Esophagus (tissue), 2 donors: ENCODE measurements around the gene CDH20. TPM values are rescaled to one million over a fixed set of nuclear protein-coding genes. Genes with fewer than 3 reads are reported as not detected.

ENCODE experiments used
- H3K27ac ChIP-seq, 2 donors: one replicate each; pipeline ENCODE4 v1.5.1; 2013; ENCODE audit warnings: low read depth in 2 of 2, mild to moderate bottlenecking in 2 of 2, inconsistent platforms in 1 of 2, low read length in 1 of 2, moderate library complexity in 1 of 2
- H3K27me3 ChIP-seq, 2 donors: one replicate each; pipeline ENCODE4 v1.6.1; 2013; ENCODE audit warnings: low read length in 2 of 2, control low read depth in 1 of 2, mild to moderate bottlenecking in 1 of 2; ENCODE audit not compliant: insufficient read depth in 2 of 2, control insufficient read depth in 1 of 2
- H3K36me3 ChIP-seq, 2 donors: one replicate each; pipeline ENCODE4 v1.6.1; 2013; ENCODE audit warnings: low read length in 1 of 2; ENCODE audit not compliant: control insufficient read depth in 2 of 2, insufficient read depth in 2 of 2
- H3K4me1 ChIP-seq, 2 donors: one replicate each; pipeline ENCODE4 v1.6.1; 2013; ENCODE audit warnings: low read length in 1 of 2; ENCODE audit not compliant: control insufficient read depth in 2 of 2, insufficient read depth in 2 of 2
- H3K4me3 ChIP-seq, 2 donors: one replicate each; pipeline ENCODE4 v1.5.1; 2013; ENCODE audit warnings: low read length in 2 of 2, mild to moderate bottlenecking in 2 of 2, low read depth in 1 of 2, moderate library complexity in 1 of 2
- H3K9me3 ChIP-seq, 2 donors: one replicate each; pipeline ENCODE4 v1.6.1; 2013; ENCODE audit warnings: mild to moderate bottlenecking in 2 of 2, low read depth in 1 of 2, low read length in 1 of 2, moderate library complexity in 1 of 2; ENCODE audit not compliant: control insufficient read depth in 2 of 2, insufficient read depth in 1 of 2
- WGBS, 2 donors: extraction: QIAGEN DNeasy Blood & Tissue Kit; methylation state at CpG; one replicate each; pipeline ENCODE4 v1.1.7; 2013; 5-methylcytosine and 5-hydroxymethylcytosine counted together
- polyA plus RNA-seq, 2 donors: library from polyadenylated mRNA; stranded (reverse); fragments of 200-250 nt; gene quantifications; one replicate each; pipeline ENCODE4 v1.2.3, GENCODE V29; 2013
- donor health status: healthy with polysubstance abuse.
- donor health status: Bipolar disorder and iron deficiency.

CDH20 gene
- polyA plus RNA-seq, 2 donors = 0.21 TPM; not detected in 1

DNA sequence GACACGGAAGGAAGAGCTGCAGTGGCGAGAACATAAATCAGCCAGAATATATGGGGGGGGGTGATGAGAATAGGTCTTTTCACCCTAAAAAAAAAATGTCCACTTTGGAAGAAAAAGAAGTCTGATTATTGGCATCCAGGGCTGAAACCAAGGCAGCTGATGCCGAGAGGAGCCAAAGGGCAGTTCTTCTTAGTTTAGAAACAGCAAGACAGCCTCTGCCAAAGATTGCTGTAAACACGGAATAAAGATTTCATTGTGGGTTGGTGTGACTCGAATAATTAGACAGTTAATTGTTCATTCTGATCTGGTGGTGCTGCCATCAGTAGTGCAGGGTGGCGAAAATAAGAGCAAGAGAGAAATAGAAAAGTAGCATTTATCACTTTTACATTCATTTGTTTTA is 3.5 kb downstream of the CDH20 start:
- Histone ChIP-seq H3K4me3 (no peak overlapping the region), H3K27me3 (no peaks in the 10 kb centered on the region), H3K36me3 (no peaks in the 10 kb centered on the region), H3K4me1 (peaks cover 3 to 5% of the 10 kb centered on the region in 2 donors), H3K9me3 (no peaks in the 10 kb centered on the region), H3K27ac (no peak overlapping the region)
- WGBS, 2 donors = 72 to 82% methylated on average over 6 of the region's 6 CpGs

DNA sequence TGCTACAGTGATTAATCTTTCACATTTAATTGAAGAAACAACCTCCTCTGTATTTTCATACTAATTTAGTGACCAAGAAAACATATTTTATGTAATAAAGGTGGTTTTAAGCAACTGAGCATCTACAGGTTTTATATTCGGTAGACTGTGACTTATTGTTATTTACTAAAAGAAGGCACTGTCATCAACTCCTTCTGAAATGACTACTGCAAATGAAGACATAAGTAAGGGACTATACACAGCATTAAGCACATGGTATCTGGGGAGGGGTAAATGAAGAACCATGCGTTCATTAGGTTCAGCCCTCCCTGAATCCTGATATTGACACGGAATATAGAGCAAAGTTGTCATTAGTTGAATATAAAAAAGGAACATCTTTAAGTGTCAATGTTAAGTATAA is 4.3 kb downstream of the CDH20 start:
- no peaks in the 10 kb centered on the region for H3K36me3 ChIP-seq
- no peak overlapping the region for H3K27ac ChIP-seq

DNA sequence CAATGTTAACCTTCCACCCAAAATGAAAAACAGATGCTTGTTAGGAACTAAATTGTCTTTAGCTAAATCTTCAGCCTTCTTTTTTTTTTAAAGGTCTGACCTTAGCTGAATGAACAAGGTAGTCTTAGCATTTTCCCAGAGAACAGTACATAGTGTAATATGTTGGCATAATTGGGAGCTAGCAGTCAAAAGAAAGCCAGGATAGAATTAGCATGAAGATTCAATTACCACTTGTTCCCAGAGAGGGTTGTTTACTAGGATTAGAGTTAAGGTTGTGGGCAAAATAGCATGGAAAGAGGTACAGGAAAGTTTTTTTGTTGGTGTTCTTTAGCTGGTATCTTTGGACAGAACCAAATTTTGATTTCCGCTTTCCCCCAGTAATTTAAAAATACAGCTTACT is 6.9 kb downstream of the CDH20 start:
- H3K36me3 ChIP-seq = no peaks in the 10 kb centered on the region
- H3K27me3 ChIP-seq = no peaks in the 10 kb centered on the region
- no peak overlapping the region for H3K4me3 ChIP-seq
- H3K9me3 ChIP-seq = no peaks in the 10 kb centered on the region
- H3K27ac ChIP-seq = no peak overlapping the region
- 0 to 2% methylated on average over 1 of the region's 1 CpG for WGBS, 2 donors
- no peaks in the 10 kb centered on the region for H3K4me1 ChIP-seq

More for the DNA sequence above, 4.3 kb downstream of the CDH20 start:
- no peak overlapping the region for H3K4me3 ChIP-seq
- peaks cover 3 to 5% of the 10 kb centered on the region in 2 donors for H3K4me1 ChIP-seq
- WGBS, 2 donors = 83 to 90% methylated on average over 3 of the region's 3 CpGs
- H3K27me3 ChIP-seq = no peaks in the 10 kb centered on the region
- H3K9me3 ChIP-seq = no peaks in the 10 kb centered on the region

DNA sequence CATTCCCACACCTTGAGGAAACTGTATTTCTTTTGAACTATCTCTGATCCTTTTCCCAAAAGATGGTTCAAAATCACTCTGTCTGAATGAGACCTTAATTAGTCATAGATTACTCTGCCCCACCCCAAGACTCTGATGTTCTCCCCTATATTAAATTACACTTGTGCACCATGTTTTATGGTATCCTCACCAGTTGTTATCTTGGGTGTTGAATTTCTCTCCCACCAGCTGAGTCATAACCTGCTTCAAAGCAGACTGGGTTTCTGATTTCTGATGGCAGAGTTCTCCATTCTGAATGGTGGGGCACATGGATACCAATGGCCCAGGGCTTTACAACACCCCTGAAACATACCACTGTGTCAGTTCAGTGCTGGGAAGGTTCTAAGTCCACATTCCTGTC is 15.0 kb downstream of the CDH20 start:
- Histone ChIP-seq H3K36me3 (no peaks in the 10 kb centered on the region), H3K4me1 (no peaks in the 10 kb centered on the region), H3K27ac (no peak overlapping the region), H3K27me3 (no peaks in the 10 kb centered on the region), H3K4me3 (no peak overlapping the region), H3K9me3 (no peaks in the 10 kb centered on the region)

DNA sequence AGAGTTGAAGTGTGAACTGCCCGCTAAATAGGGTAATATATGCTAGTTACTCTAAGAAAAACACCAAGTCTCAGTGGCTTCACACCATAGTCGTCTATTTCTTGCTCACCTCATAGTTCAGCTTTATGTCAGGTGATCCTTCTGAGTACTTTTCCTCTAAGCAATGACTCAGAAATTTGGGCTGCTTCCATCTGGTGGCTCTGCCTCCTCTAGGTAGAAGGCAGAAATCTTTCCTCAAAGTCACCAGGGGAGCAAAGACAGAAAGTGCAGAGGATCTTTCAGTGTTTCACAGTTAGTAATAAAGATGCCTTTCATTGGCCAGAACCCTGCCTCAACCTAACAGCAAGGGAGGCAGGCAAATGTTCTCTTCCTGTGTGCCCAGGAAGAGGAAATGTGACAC is 17.3 kb downstream of the CDH20 start:
- Histone ChIP-seq H3K4me1 (no peaks in the 10 kb centered on the region), H3K4me3 (no peak overlapping the region), H3K36me3 (no peaks in the 10 kb centered on the region), H3K9me3 (no peaks in the 10 kb centered on the region), H3K27ac (no peak overlapping the region), H3K27me3 (no peaks in the 10 kb centered on the region)
- WGBS, 2 donors = 72 to 78% methylated on average over 2 of the region's 2 CpGs

DNA sequence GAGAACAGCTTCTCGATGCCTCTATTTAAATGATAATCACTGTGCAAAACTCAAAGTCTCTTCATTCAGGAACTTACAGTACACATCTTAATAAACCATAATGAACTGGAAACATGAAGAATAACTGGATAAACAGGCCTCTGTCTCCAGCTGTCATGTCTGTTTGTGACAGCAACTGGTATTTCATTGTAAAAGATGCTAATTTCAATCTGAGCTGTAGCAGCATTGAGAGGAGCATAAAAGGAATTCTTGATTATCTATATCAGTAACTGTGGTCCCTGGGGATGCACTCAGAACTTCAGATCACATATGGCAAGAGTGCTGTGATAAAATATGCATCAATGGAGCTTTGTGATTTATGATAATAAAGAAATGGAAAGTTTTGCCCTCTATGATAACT is 18.8 kb downstream of the CDH20 start:
- no peaks in the 10 kb centered on the region for H3K4me1 ChIP-seq
- no peaks in the 10 kb centered on the region for H3K9me3 ChIP-seq
- 73 to 82% methylated on average over 1 of the region's 1 CpG for WGBS, 2 donors
- H3K36me3 ChIP-seq = no peaks in the 10 kb centered on the region
- H3K4me3 ChIP-seq = no peak overlapping the region
- no peaks in the 10 kb centered on the region for H3K27me3 ChIP-seq
- H3K27ac ChIP-seq = no peak overlapping the region

DNA sequence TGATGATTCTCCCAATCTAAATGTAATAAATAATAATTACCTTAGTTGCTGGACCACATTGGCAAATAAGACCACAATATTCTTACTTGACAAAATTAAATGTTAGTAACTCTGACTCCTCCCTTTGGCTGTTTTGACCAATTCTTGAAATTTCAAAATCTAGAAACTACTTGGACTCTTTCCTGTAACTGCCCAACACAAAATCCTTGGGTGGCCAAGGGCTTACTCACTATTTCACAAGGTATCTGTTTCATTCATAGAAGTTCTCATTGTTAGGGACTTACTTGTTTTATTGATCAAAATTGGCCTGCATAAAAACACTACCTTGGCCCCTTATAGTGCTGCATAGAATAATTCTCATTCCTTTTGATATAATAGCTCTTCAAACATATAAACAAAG is 19.4 kb downstream of the CDH20 start:
- no peaks in the 10 kb centered on the region for H3K9me3 ChIP-seq
- no peak overlapping the region for H3K27ac ChIP-seq
- no peaks in the 10 kb centered on the region for H3K27me3 ChIP-seq
- no peaks in the 10 kb centered on the region for H3K4me1 ChIP-seq
- H3K4me3 ChIP-seq = no peak overlapping the region
- H3K36me3 ChIP-seq = no peaks in the 10 kb centered on the region

DNA sequence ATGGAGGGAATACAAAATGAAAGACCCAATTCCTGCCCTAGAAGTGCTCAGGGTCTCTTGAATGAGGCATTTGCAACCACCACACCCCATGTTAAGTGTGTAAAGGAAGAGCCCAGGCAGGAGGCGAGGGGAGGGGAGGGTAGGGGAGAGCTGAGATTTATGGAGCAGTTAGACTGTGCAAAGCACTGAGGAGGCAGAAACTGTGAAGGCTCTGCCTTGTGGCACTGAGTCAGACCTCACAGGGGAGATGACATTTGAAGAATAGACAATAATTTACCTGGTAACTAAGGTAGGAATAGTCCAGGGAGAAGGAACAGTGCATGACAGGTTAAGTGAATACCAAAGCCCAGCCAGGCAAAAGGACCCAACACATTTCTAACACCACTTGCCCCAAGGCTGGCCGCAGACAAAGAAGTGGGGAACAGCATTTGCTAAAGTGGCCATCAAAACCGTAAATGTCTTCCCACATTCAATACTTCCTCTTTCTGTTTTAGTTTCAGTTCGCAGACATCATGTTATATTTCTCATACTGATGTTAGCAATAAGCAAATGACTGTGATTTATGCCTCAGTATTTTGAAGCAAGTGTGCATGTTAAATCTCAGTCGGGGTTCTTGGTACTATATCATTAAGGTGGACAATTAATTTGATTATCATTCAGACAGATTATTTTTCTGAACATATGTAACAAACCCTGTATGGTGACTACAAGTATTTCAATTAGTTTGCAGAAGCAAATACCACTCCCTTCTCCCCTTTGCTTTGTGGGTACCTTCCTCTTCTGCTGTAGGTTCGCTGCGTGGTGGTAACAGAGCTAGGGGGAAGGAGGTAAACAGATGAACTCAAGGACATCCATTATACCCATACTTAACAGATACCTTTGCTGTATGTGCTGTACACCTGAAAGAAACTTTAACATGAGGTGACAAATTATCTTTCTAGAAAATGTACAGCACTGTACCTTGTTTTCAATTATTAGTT is 27.5 kb downstream of the CDH20 start:
- H3K4me1 ChIP-seq = no peaks in the 10 kb centered on the region
- 56 to 66% methylated on average over 7 of the region's 7 CpGs for WGBS, 2 donors
- no peaks in the 10 kb centered on the region for H3K36me3 ChIP-seq
- no peak overlapping the region for H3K27ac ChIP-seq
- H3K9me3 ChIP-seq = no peaks in the 10 kb centered on the region
- no peaks in the 10 kb centered on the region for H3K27me3 ChIP-seq
- H3K4me3 ChIP-seq = no peak overlapping the region

DNA sequence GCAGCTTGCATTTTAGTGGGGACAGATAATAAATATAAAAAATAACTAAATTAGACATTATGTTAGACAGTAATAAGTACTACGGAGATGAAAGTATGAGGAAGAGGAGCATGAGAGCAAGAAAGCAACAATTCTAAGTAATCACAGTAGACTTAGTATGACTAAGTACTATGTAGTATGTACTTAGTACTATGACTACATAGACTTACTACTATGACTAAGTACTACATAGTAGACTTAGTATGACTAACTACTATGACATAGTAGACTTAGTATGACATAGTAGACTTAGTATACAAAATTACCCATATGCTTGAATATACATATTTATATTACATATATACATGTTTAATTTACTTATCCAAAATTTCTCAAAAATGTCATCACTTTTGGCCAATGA is 29.3 kb downstream of the CDH20 start:
- Histone ChIP-seq H3K4me1 (no peaks in the 10 kb centered on the region), H3K27me3 (no peaks in the 10 kb centered on the region), H3K4me3 (no peak overlapping the region), H3K36me3 (no peaks in the 10 kb centered on the region), H3K9me3 (no peaks in the 10 kb centered on the region), H3K27ac (no peak overlapping the region)
- 87 to 93% methylated on average over 1 of the region's 1 CpG for WGBS, 2 donors

DNA sequence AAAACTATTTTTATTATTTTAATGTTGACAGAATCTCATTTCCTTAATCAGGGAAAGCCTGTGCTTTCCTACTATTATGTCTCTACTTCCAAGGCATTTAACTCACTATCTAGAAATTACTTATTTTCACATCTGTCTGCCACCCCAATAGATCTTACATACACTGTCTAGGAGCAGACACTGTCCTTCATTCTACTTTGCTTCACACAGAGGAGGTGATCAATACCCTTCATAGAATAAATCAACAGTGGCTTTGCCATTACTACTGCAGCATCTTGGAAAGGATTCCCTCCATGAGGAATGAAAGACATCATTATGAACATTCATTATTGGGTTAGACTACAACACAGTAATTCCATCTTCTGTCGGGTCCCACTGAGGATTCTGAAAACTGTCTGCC is 31.7 kb downstream of the CDH20 start:
- 85 to 91% methylated on average over 1 of the region's 1 CpG for WGBS, 2 donors
- H3K27ac ChIP-seq = no peak overlapping the region
- no peaks in the 10 kb centered on the region for H3K27me3 ChIP-seq
- no peaks in the 10 kb centered on the region for H3K4me1 ChIP-seq
- no peaks in the 10 kb centered on the region for H3K36me3 ChIP-seq
- no peak overlapping the region for H3K4me3 ChIP-seq
- no peaks in the 10 kb centered on the region for H3K9me3 ChIP-seq
